ENCODE results near the gene C10orf53. TPM values are rescaled to one million over a fixed set of nuclear protein-coding genes. Genes with fewer than 3 reads are reported as not detected.
A peak's percentile ranks its signal among the peaks of the same experiment; 100 is the strongest.
"Not testable (repeated sequence)": the region's sequence is repeated elsewhere in the genome, so short reads cannot be mapped to it uniquely, and the experiment has no call there.

The C10orf53 gene
- total RNA-seq, 1 experiment from 2014 or later = not detected

DNA sequence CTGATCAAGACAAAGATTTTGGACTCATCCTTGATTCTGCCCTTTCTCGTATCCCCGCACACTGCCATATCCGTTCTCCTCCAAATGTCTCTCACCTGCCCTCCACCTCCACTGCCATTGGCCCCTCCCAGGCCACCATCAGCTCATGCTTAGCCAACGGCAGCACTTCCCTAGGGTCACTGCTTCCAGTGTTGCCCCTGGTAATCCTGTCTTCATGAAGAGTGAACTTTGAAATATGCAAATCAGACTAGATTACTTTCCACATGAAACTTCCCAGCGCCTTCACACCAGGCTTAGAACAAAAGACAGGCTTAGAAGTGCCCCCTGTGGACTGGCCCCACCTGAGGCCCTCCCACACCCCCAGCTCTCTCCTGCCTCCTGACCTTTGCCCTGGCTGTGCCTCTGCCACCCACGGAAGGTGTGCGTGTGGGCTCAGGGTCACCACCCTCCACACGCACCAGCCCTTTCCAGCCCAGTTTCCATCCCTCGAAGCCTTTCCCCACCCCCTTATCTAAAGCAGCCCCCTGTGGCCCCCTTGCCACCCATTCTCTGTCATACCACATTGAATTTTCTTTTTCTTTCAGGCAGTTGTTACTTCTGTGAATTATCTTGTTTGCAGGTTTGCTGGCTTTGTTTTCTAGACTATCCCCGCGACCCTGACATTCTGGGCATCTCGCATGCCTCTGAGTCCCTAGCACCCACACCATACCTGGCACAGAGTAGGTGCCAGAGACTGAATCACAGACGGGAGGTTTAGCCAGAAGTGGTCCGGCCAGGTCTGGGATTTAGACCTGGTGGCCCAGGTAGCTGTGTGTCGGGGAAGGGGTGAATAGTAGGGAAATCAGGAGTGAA is 26.8 kb upstream of the C10orf53 start:
- no peak for DNase-seq (ENCODE audit: low read depth)

- no peak for DNase-seq (ENCODE audit: low read depth)
Measured at GRCh38 chr10:49653273-49653929, 26.1 kb upstream of the C10orf53 start.

GRCh38 chr10:49654036-49654693 is 25.3 kb upstream of the C10orf53 start:
- no peak for DNase-seq (ENCODE audit: low read depth)

DNA sequence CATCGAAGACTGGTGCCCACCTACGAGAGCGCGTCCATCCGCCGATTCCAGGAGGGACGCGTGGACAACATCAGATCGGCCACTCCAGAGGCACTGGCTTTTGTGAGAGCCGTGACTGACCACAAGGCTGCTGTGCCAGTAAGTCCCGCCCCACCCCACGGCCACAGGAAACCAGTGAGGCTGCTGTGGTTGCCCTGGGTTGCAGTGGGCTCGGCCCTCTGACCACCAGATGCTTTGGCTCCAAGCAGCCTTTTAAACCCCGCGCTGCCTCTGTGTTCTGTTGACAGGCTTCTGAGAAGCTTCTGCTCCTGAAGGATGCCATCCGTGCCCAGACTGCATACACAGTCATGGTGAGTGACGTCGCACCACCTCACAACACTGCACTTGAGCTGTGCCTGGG is 24.4 kb upstream of the C10orf53 start:
- peak; percentile 5 for DNase-seq (ENCODE audit: low read depth)

DNA sequence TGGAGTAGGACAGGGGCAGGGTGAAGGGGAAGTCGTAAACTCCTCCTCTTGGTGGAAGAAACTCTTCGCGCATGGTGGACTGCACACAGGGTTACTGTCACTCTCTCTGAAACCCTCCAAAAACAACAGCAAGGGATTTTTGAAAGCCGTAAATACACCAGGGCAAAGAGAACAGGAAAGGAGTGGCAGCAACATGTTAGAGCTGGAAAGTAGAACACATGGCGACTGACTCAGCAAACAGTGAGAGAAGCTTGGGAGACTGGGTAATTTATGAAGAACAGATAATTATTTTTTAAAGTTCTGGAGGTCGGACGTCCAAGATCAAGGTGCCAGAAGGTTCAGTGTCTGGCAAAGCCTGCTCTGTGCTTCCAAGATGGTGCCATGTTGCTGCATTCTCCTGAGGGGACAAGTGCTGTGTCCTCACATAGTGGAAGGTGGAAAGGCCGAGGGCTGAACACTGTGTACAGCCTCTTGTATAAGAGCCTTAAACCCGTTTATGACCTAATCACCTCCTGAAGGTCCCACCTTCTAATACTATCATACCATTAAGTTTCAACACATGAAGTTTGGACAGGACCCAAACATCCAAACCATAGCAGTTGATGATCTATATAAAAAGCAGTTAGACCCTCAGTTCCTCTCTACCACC is 22.5 kb upstream of the C10orf53 start:
- DNase-seq (ENCODE audit: low read depth) = no peak

DNA sequence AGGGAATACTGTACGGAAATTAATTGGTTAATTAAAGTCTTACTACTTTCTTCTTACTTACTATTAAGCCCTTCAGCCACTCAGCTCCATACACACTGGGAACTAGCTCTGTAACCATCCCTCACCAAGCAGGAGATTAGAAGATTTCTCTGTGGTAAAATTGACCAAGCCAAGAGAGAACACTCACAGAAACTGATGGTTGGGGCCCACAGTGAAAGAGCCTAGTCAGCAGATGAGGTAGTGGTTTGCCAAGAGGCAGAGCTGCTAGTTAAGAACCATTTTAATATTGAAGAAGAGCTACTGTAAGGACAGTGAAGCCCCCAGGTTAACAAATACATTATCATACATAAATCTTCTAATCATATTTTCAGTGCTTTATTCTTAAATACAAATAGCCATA is 21.8 kb upstream of the C10orf53 start:
- DNase-seq (ENCODE audit: low read depth) = no peak

GRCh38 chr10:49661140-49661856 is 18.2 kb upstream of the C10orf53 start:
- no peak for DNase-seq (ENCODE audit: low read depth)

GRCh38 chr10:49662169-49662830 is 17.2 kb upstream of the C10orf53 start:
- DNase-seq (ENCODE audit: low read depth) = no peak

DNA sequence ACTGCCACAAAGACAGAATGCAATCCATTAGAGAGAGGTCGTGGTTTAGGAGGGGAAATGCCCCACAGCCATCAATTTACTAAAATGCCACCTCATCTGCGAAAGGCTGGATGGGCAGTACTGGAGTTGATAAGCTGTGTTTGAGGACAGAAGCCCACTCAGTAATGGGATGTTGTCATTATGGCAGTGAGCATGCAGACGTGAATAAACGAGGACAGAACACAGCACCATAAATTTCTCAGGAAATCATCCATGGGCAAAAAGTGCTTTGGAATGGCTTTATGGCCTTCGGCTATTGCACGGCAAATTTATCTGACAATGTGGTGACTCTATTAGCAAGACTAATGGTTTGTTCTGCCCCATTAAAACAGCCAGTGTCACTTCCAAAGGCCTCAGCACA is 15.9 kb upstream of the C10orf53 start:
- no peak for DNase-seq (ENCODE audit: low read depth)

GRCh38 chr10:49664006-49664841 is 15.2 kb upstream of the C10orf53 start:
- no peak for DNase-seq (ENCODE audit: low read depth)

GRCh38 chr10:49664842-49665355 is 14.6 kb upstream of the C10orf53 start:
- no peak for DNase-seq (ENCODE audit: low read depth)

- no peak for DNase-seq (ENCODE audit: low read depth)
Measured at GRCh38 chr10:49666054-49666615, 13.3 kb upstream of the C10orf53 start.

DNA sequence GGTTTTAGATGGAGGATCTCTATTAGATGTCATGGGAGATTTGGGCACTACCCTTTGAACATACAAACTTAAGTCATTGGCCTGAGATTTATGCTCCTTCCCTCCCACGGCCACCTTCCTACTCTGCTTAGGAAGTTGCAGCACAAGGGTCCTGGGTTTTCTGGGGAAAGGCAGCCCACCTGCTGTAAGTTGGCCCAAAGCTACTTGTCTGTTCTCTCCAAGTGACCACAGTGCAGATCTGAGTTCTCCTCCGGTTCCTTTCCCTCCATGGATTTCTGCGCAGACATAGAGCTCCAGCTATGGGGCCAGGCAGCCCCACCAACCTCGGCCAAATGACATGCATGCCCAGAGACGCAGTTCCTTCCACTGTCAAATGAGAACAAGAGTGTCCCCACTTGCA is 12.8 kb upstream of the C10orf53 start:
- no peak for DNase-seq (ENCODE audit: low read depth)

GRCh38 chr10:49667991-49668390 is 11.5 kb upstream of the C10orf53 start:
- no peak for DNase-seq (ENCODE audit: low read depth)

DNA sequence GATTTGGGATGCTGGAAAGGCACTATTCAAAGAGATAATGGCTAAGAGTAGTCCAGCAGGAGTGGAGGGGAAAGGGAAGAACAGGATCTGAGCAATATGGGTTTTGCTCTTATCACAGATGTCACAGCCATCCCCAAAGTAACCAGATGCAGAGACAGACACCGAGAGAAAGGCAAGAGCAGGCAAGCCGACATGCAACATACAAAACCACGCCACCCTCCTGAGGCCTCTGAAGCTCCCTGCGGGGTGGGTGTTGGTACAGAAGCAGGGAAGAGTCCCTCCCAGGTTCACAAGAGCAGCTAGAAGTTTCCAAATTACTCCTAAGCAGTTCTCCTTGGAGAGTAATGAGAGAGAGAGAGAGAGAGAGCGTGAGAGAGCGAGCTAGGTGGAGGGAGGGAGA is 10.8 kb upstream of the C10orf53 start:
- no peak for DNase-seq (ENCODE audit: low read depth)

DNA sequence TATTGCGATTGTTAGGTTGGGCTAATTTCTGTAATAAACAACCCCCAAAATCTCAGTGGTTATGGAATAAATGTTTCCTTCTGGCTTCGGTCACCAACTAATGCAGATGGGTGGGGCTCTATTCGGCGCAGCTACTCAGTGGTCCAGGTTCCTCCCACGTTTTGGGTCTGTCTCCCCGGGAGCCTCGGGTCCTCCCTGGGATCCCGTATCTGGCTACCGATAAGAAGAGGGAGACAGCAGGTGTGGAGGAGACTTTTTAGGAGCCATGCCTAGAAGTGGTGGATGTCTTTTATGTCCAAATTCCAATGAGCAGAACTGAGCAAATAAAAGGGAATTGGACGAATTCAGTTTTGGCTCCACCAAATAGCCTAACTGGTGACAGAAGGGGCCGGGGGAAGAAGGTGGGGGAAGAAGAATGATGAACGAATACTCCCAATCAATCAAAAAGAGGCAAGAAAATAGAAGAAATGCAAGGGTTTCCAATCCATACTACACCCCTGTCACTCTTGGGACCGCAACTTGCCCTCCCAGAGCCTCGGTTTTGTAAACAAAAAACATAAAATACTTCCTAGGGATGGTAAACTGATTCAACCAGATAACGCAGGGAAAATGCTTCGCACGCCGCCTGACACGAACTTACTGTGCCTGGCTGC is 498 bp upstream of the C10orf53 start:
- DNase-seq (ENCODE audit: low read depth) = no peak

GRCh38 chr10:49682449-49682848 is 3.0 kb downstream of the C10orf53 start:
- DNase-seq (ENCODE audit: low read depth) = not testable (repeated sequence)

- no peak for DNase-seq (ENCODE audit: low read depth)
Measured at GRCh38 chr10:49682879-49683278, 3.4 kb downstream of the C10orf53 start.

DNA sequence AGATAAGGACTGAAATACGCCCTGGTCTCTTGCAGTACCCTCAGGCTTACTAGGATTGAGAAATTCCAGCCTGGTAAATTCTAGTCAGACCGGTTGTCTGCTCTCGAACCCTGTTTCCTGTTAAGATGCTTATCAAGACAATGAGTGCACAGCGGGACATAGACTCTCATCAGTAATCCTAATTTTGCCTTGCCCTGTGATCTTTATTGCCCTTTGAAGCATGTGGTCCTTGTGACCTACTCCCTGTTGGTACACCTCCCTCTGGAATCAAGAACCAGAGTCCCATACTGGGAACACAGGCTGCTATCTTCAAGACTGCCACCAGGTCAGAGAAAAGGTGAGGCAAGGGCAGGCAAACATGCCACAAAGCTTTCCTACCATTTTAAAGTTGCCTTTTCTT is 7.2 kb downstream of the C10orf53 start:
- no peak for DNase-seq (ENCODE audit: low read depth)

Measured in RPMI7951 (cell line).